Measurements from ENCODE around the gene AJAP1.

DNA sequence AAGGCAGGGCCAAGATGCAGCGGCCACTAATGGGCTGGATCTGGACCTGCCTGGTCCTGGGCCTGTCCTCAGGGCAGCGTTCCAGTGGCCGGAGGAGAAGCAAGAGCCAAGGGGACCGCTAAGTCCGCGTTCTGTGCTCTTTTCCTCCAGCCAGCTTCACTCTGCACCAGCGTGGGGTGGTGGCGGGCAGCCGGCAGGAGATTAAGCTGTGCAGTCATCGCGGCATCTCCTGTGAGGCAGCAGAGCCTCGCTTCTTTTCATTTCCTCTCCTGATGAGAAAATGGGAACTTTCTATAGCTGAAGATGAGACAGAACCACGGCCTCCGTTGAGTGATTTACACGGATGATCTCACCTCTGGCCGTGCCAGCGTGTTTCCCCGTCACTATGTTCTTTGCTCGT is 43.4 kb downstream of the AJAP1 start:
- no peak for TF ChIP-seq POLR2AphosphoS5 (IDR thresholded peaks at IDR 0.05)
- TF ChIP-seq, protein P1, sequence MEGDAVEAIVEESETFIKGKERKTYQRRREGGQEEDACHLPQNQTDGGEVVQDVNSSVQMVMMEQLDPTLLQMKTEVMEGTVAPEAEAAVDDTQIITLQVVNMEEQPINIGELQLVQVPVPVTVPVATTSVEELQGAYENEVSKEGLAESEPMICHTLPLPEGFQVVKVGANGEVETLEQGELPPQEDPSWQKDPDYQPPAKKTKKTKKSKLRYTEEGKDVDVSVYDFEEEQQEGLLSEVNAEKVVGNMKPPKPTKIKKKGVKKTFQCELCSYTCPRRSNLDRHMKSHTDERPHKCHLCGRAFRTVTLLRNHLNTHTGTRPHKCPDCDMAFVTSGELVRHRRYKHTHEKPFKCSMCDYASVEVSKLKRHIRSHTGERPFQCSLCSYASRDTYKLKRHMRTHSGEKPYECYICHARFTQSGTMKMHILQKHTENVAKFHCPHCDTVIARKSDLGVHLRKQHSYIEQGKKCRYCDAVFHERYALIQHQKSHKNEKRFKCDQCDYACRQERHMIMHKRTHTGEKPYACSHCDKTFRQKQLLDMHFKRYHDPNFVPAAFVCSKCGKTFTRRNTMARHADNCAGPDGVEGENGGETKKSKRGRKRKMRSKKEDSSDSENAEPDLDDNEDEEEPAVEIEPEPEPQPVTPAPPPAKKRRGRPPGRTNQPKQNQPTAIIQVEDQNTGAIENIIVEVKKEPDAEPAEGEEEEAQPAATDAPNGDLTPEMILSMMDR (IDR thresholded peaks at IDR 0.05): no peak

All from breast epithelium (tissue), 3 donors.